HPDE6-E6E7 (cell line): ENCODE measurements around the gene KAT2B.

Experiments used
- DNase-seq: peaks from one replicate; pipeline ENCODE4 v3.0.0; 2011; ENCODE audit warnings: missing footprints; ENCODE audit errors: extremely low spot score

The KAT2B gene

GRCh38 chr3:20096135-20096685 lies 56.0 kb downstream of the KAT2B start:
- DNase-seq, result no peak

GRCh38 chr3:20097015-20097414 lies 56.8 kb downstream of the KAT2B start:
- no peak for DNase-seq

- DNase-seq, result no peak
These were observed 58.8 kb downstream of the KAT2B start for GRCh38 chr3:20099060-20099459.

- no peak for DNase-seq
These were observed 59.9 kb downstream of the KAT2B start for GRCh38 chr3:20100151-20100550.

GRCh38 chr3:20101041-20101440 lies 60.8 kb downstream of the KAT2B start:
- DNase-seq, result no peak

GRCh38 chr3:20103731-20104130 lies 63.5 kb downstream of the KAT2B start:
- no peak for DNase-seq

GRCh38 chr3:20104167-20104661 lies 64.0 kb downstream of the KAT2B start:
- DNase-seq, result no peak

GRCh38 chr3:20105513-20106280 lies 65.5 kb downstream of the KAT2B start:
- DNase-seq, result no peak

- DNase-seq, result no peak
These were observed 67.5 kb downstream of the KAT2B start for GRCh38 chr3:20107722-20108121.

- no peak for DNase-seq
These were observed 68.6 kb downstream of the KAT2B start for GRCh38 chr3:20108869-20109268.

GRCh38 chr3:20110826-20111225 lies 70.6 kb downstream of the KAT2B start:
- no peak for DNase-seq

- DNase-seq, result peak; percentile 40
These were observed 71.6 kb downstream of the KAT2B start for GRCh38 chr3:20111836-20112235.

GRCh38 chr3:20121088-20121487 lies 80.8 kb downstream of the KAT2B start:
- DNase-seq, result no peak

GRCh38 chr3:20123131-20123652 lies 82.9 kb downstream of the KAT2B start:
- no peak for DNase-seq

GRCh38 chr3:20125289-20125688 lies 85.0 kb downstream of the KAT2B start:
- DNase-seq, result no peak

- DNase-seq, result no peak
These were observed 85.7 kb downstream of the KAT2B start for GRCh38 chr3:20125897-20126296.

- DNase-seq, result no peak
These were observed 88.1 kb downstream of the KAT2B start for GRCh38 chr3:20128358-20128757.

GRCh38 chr3:20130106-20130505 lies 89.9 kb downstream of the KAT2B start:
- DNase-seq, result no peak

GRCh38 chr3:20136231-20136630 lies 96.0 kb downstream of the KAT2B start:
- DNase-seq, result no peak

- DNase-seq, result no peak
These were observed 97.4 kb downstream of the KAT2B start for GRCh38 chr3:20137647-20138046.

- DNase-seq, result no peak
These were observed 100.6 kb downstream of the KAT2B start for GRCh38 chr3:20140881-20141280.

GRCh38 chr3:20141316-20141715 lies 101.1 kb downstream of the KAT2B start:
- no peak for DNase-seq

GRCh38 chr3:20141851-20142250 lies 101.6 kb downstream of the KAT2B start:
- DNase-seq, result no peak
